HTR-8/SVneo (cell line): ENCODE results near the gene TADA3.
A peak's percentile ranks its signal among the peaks of the same experiment; 100 is the strongest.

ENCODE experiments used
- DNase-seq: peaks from one replicate; pipeline ENCODE4 v3.0.0; 2011; ENCODE audit warnings: low spot score, mixed read lengths; ENCODE audit not compliant: insufficient read length
- FAIRE-seq: peaks from 2 replicates; lab custom pipeline; 2011; peaks lifted over from hg19 to GRCh38; lab: Jason Lieb, UNC

TADA3 gene

GRCh38 chr3:9810433-9810770, 18.1 kb upstream of the TADA3 start:
- DNase-seq (no peak), FAIRE-seq (no peak)

GRCh38 chr3:9809615-9810432, 17.6 kb upstream of the TADA3 start, which contains the start of gene TTLL3:
Gene TTLL3, plus strand, starts transcription at chr3:9810262. Its CDS starts 400 bp downstream, at chr3:9810662.
- no peak for FAIRE-seq
- DNase-seq = peak; percentile 66

GRCh38 chr3:9809239-9809614, 17.0 kb upstream of the TADA3 start:
- FAIRE-seq = no peak

GRCh38 chr3:9808345-9809037, 16.2 kb upstream of the TADA3 start:
- DNase-seq = no peak
- no peak for FAIRE-seq

More at GRCh38 chr3:9809239-9809614, 17.0 kb upstream of the TADA3 start:
- DNase-seq = no peak

- FAIRE-seq (no peak), DNase-seq (no peak)
Observed at GRCh38 chr3:9807981-9808344, 15.7 kb upstream of the TADA3 start.

GRCh38 chr3:9806688-9807589, 14.7 kb upstream of the TADA3 start:
- FAIRE-seq (no peak), DNase-seq (no peak)

GRCh38 chr3:9806137-9806536, 13.9 kb upstream of the TADA3 start:
- FAIRE-seq = no peak
- DNase-seq = no peak

GRCh38 chr3:9804996-9805395, 12.7 kb upstream of the TADA3 start:
- DNase-seq (no peak), FAIRE-seq (no peak)

GRCh38 chr3:9803494-9803893, 11.2 kb upstream of the TADA3 start:
- no peak for DNase-seq
- FAIRE-seq = no peak

- DNase-seq (no peak), FAIRE-seq (no peak)
Observed at GRCh38 chr3:9800529-9800928, 8.3 kb upstream of the TADA3 start.

GRCh38 chr3:9797196-9797945, 5.1 kb upstream of the TADA3 start:
- no peak for DNase-seq

GRCh38 chr3:9795207-9795606, 2.9 kb upstream of the TADA3 start:
- FAIRE-seq = no peak
- no peak for DNase-seq

More at GRCh38 chr3:9797196-9797945, 5.1 kb upstream of the TADA3 start:
- no peak for FAIRE-seq

GRCh38 chr3:9794400-9794799, 2.1 kb upstream of the TADA3 start:
- no peak for DNase-seq
- no peak for FAIRE-seq

GRCh38 chr3:9793161-9793781, 998 bp upstream of the TADA3 start:
- FAIRE-seq (no peak), DNase-seq (no peak)

GRCh38 chr3:9791790-9792404, 376 bp downstream of the TADA3 start:
- DNase-seq (no peak), FAIRE-seq (no peak)

- FAIRE-seq (no peak), DNase-seq (no peak)
Observed at GRCh38 chr3:9791127-9791526, 1.1 kb downstream of the TADA3 start.

- FAIRE-seq (no peak), DNase-seq (no peak)
Observed at GRCh38 chr3:9787714-9788113, 4.6 kb downstream of the TADA3 start.

GRCh38 chr3:9786825-9787669, 5.2 kb downstream of the TADA3 start:
- DNase-seq (no peak), FAIRE-seq (no peak)
